Measurements from ENCODE around the gene BST1.
A peak's percentile ranks its signal among the peaks of the same experiment; 100 is the strongest.

The BST1 gene

DNA sequence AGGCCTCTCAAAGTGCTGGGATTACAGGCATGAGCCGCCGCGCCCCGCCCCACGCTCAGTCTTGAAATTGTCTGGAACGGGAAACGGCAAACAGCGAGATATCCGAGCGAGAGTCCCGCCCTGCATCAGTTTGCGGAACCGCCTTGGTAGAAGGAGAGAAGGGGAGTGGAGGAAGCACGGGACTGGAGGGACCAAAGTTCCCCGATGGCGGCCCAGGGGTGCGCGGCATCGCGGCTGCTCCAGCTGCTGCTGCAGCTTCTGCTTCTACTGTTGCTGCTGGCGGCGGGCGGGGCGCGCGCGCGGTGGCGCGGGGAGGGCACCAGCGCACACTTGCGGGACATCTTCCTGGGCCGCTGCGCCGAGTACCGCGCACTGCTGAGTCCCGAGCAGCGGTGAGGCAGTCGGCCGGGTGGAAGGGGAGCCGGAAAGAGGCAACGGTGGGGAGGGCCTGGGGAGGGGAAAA, at the start of gene BST1:
Gene BST1, plus strand, starts transcription at position 125 of the 463 bp plus-strand sequence. Its CDS starts 80 bp downstream, at position 205.
- no peak within 1 kb of the TSS for H3K27ac Mint-ChIP-seq
- peaks cover 4% of the 10 kb centered on the region for H3K27me3 Mint-ChIP-seq (ENCODE audit: low read depth)
- TF ChIP-seq CTCF (IDR thresholded peaks at IDR 0.05; ENCODE audit: unreplicated experiment in 3 of 3) = no peak
- H3K4me3 Mint-ChIP-seq = no peak within 1 kb of the TSS
- H3K4me1 Mint-ChIP-seq = no peaks in the 10 kb centered on the region
- H3K9me3 Mint-ChIP-seq = peaks cover 3% of the 10 kb centered on the region
- H3K36me3 Mint-ChIP-seq (ENCODE audit: low read depth) = no peaks in the 10 kb centered on the region

DNA sequence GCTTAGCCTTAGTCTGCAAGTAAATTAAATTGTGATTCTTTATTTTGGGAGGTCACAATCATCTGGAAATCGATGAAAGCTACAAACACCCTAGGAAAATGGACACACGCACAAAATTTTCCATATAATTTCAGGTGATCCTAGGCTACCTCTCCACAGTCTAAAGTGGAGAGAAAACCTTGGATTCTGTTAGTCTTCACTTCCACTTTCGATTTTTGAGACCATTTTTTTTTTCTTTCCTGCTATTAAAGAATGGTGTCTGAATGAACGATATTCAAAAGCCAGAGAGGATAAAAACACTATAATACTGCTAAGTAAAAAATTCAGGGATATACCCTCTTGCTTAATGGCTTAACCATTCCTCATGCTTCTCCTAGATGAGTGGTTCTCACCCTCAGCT, 49.4 kb upstream of the BST1 start:
- no peaks in the 10 kb centered on the region for H3K9me3 Mint-ChIP-seq
- peak overlapping the region; percentile 97 to 100 (median 100) for H3K4me3 Mint-ChIP-seq
- TF ChIP-seq CTCF (IDR thresholded peaks at IDR 0.05; ENCODE audit: unreplicated experiment in 3 of 3) = no peak
- H3K36me3 Mint-ChIP-seq (ENCODE audit: low read depth) = no peaks in the 10 kb centered on the region
- H3K27me3 Mint-ChIP-seq (ENCODE audit: low read depth) = no peaks in the 10 kb centered on the region
- H3K4me1 Mint-ChIP-seq = peaks cover 57% of the 10 kb centered on the region
- peak overlapping the region; percentile 99 to 100 (median 99) for H3K27ac Mint-ChIP-seq

DNA sequence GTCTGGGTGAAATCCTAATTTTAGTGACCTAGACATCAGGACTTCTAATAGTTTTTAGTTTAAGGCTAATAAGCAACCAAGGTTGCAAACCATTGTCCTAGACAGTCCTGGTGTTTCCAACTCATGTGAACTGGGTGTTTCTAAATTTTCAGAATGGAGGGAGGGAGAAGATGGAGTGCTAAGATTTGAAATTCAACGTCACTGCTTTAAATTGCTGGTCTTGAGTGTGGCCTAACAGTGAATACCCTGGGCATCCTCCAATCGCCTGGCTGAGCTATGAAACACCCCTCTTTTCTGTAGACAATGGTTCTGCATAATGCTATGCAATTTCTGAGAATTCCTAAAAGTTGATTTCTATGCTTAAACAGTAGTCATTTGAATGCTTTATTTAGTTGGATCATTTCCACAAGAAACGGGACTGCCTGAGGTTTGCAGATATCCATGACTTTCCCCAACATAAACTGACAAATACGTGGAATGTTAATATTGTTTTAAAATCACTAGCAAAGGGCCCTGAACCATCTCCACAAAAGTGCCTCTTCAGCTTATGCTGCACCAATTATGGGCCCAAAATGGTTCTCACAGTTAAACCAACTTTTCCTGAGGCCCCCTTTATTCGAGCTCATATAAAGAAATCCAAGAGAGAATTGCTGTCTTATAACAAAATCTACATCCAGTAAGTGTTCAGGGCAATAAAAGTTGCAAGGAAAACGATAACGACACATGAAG, 48.8 kb upstream of the BST1 start:
- H3K4me1 Mint-ChIP-seq = peaks cover 54% of the 10 kb centered on the region
- H3K27ac Mint-ChIP-seq = peak overlapping the region; percentile 99 to 100 (median 99)
- H3K36me3 Mint-ChIP-seq (ENCODE audit: low read depth) = no peaks in the 10 kb centered on the region
- peak overlapping the region; percentile 97 to 100 (median 100) for H3K4me3 Mint-ChIP-seq
- H3K27me3 Mint-ChIP-seq (ENCODE audit: low read depth) = no peaks in the 10 kb centered on the region
- no peaks in the 10 kb centered on the region for H3K9me3 Mint-ChIP-seq
- no peak for TF ChIP-seq CTCF (IDR thresholded peaks at IDR 0.05; ENCODE audit: unreplicated experiment in 3 of 3)

- H3K27me3 Mint-ChIP-seq (ENCODE audit: low read depth) = no peaks in the 10 kb centered on the region
- H3K4me1 Mint-ChIP-seq = peaks cover 52% of the 10 kb centered on the region
- no peak for TF ChIP-seq CTCF (IDR thresholded peaks at IDR 0.05; ENCODE audit: unreplicated experiment in 3 of 3)
- H3K36me3 Mint-ChIP-seq (ENCODE audit: low read depth) = no peaks in the 10 kb centered on the region
- no peaks in the 10 kb centered on the region for H3K9me3 Mint-ChIP-seq
- peak overlapping the region; percentile 97 to 100 (median 100) for H3K4me3 Mint-ChIP-seq
- H3K27ac Mint-ChIP-seq = peak overlapping the region; percentile 99 to 100 (median 100)
These were observed 48.2 kb upstream of the BST1 start for GRCh38 chr4:15654593-15655222.

- Mint-ChIP-seq H3K27ac (peak within 1 kb of the TSS; percentile 99 to 100 (median 100)), H3K9me3 (no peaks in the 10 kb centered on the region), H3K36me3 (ENCODE audit: low read depth) (no peaks in the 10 kb centered on the region), H3K4me3 (peak within 1 kb of the TSS; percentile 98 to 100 (median 100)), H3K27me3 (ENCODE audit: low read depth) (no peaks in the 10 kb centered on the region), H3K4me1 (peaks cover 46% of the 10 kb centered on the region)
- no peak for TF ChIP-seq CTCF (IDR thresholded peaks at IDR 0.05; ENCODE audit: unreplicated experiment in 3 of 3)
These were observed 47.4 kb upstream of the BST1 start, which contains the start of gene FBXL5 for GRCh38 chr4:15655223-15656037. Gene FBXL5, minus strand, starts transcription at chr4:15655357. Its CDS starts 70 bp downstream, at chr4:15655287.
